ENCODE data around the gene SOX6. TPM values are rescaled to one million over a fixed set of nuclear protein-coding genes. Genes with fewer than 3 reads are reported as not detected.

SOX6 gene
- total and polyA plus RNA-seq, 2 experiments from 2014 or later: 0.03 to 0.66 TPM

DNA sequence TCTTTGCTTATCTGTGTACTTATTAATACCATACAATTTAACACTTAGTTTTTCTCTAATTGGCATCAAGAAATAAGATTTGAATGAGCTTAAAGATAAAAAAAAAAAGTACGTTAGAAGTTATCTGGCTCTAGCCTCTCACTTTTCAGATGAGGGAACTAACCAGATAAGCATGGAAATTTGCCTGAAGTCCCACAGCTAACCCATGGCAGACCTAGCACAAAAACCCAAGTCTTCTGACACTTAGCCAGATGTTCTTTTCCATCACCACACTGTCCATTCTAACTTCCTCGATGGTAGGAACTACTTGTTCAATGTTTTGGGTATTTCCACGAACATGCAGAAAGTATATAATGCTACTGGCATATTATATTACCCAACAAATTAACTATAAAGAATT lies 7.4 kb upstream of the SOX6 start (continued):
- TF ChIP-seq, protein P1, sequence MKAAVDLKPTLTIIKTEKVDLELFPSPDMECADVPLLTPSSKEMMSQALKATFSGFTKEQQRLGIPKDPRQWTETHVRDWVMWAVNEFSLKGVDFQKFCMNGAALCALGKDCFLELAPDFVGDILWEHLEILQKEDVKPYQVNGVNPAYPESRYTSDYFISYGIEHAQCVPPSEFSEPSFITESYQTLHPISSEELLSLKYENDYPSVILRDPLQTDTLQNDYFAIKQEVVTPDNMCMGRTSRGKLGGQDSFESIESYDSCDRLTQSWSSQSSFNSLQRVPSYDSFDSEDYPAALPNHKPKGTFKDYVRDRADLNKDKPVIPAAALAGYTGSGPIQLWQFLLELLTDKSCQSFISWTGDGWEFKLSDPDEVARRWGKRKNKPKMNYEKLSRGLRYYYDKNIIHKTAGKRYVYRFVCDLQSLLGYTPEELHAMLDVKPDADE (IDR thresholded peaks at IDR 0.05): no peak
- TF ChIP-seq JUNB (IDR thresholded peaks at IDR 0.05; ENCODE audit: unreplicated experiment) (no peak), NANOG (IDR thresholded peaks at IDR 0.05; ENCODE audit: borderline replicate concordance) (no peak), CREB1 (CRISPR knock-in tag; IDR thresholded peaks at IDR 0.05; ENCODE audit: low read depth) (no peak), STAT1 (IDR thresholded peaks at IDR 0.05; ENCODE audit: unreplicated experiment) (no peak), EZH2 (IDR thresholded peaks at IDR 0.05; ENCODE audit: low read depth, unreplicated experiment) (no peak), EZH2phosphoT487 (IDR thresholded peaks at IDR 0.05; ENCODE audit: unreplicated experiment) (no peak)
- TF ChIP-seq, protein P2, sequence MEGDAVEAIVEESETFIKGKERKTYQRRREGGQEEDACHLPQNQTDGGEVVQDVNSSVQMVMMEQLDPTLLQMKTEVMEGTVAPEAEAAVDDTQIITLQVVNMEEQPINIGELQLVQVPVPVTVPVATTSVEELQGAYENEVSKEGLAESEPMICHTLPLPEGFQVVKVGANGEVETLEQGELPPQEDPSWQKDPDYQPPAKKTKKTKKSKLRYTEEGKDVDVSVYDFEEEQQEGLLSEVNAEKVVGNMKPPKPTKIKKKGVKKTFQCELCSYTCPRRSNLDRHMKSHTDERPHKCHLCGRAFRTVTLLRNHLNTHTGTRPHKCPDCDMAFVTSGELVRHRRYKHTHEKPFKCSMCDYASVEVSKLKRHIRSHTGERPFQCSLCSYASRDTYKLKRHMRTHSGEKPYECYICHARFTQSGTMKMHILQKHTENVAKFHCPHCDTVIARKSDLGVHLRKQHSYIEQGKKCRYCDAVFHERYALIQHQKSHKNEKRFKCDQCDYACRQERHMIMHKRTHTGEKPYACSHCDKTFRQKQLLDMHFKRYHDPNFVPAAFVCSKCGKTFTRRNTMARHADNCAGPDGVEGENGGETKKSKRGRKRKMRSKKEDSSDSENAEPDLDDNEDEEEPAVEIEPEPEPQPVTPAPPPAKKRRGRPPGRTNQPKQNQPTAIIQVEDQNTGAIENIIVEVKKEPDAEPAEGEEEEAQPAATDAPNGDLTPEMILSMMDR (conservative IDR thresholded peaks at IDR 0.05; ENCODE audit: low read depth in 2 of 2): no peak

DNA sequence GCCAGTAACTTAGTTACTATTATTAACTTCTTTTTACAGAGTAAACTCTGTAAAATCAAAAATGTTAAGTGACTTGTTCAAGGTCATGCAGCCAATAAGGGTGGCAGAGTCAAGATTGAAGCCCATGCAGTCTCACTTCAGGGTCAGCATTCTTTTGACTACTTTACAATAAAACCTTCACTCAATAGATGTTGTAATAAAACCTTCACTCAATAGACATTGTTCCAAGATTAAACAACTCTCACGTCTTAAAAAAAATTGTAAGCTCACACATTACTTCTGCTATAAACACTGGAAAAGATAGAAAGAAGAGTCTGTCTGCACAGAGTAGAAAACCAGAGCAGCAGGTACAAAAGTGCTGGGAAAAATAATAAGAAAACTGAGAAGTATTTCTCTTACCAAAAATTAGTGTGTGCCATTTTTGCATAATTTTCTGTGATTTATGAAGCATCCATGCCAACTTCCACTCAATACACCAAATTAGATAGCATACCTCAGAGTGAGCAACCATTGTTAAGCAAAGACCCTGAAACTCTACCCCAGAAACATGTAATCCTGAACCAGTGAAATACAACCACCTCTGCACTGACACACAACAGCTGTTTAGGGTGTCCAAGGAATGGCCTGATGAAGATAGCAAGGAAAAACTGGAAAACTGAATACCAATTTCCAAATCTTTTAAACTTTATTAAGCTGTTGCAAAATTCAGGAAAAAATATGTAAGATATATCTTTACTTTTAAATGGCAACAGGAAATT lies 4.9 kb upstream of the SOX6 start:
- Histone ChIP-seq H3K4me2 (no peak overlapping the region), H3K9me2 (ENCODE audit: insufficient read depth) (no peaks in the 10 kb centered on the region), H4K20me1 (replicated peaks; ENCODE audit: insufficient read depth) (no peaks in the 10 kb centered on the region), H2AFZ (no peak overlapping the region), H3K79me2 (replicated peaks; ENCODE audit: insufficient read depth) (no peaks in the 10 kb centered on the region), H3K27ac (ENCODE audit: low read depth) (no peak overlapping the region), H3K4me3 (no peak overlapping the region), H3K27me3 (ENCODE audit: insufficient read depth) (no peaks in the 10 kb centered on the region), H3K4me1 (ENCODE audit: insufficient read depth) (peaks cover 17% of the 10 kb centered on the region), H3K36me3 (ENCODE audit: insufficient read depth) (no peaks in the 10 kb centered on the region), H3F3A (replicated peaks; ENCODE audit: low read depth) (no peaks in the 10 kb centered on the region)
- Mint-ChIP-seq H3K4me3 (no peak overlapping the region), H3K36me3 (ENCODE audit: low read depth) (no peaks in the 10 kb centered on the region), H3K9me3 (no peaks in the 10 kb centered on the region), H3K27ac (no peak overlapping the region), H3K27me3 (ENCODE audit: insufficient read depth, low read depth, poor library complexity) (peaks cover 3% of the 10 kb centered on the region), H3K4me1 (peaks cover 15% of the 10 kb centered on the region)
- TF ChIP-seq CREB1 (CRISPR knock-in tag; IDR thresholded peaks at IDR 0.05; ENCODE audit: low read depth) (no peak), JUNB (IDR thresholded peaks at IDR 0.05; ENCODE audit: unreplicated experiment) (no peak), STAT1 (IDR thresholded peaks at IDR 0.05; ENCODE audit: unreplicated experiment) (no peak)
- TF ChIP-seq, protein P2 (conservative IDR thresholded peaks at IDR 0.05; ENCODE audit: low read depth in 2 of 2): no peak
- DNase-seq (ENCODE audit: low spot score) (no peak), ATAC-seq (no peak)

All from GM23338 (cell line).